Measurements from ENCODE around the gene OR4A16. TPM values are rescaled to one million over a fixed set of nuclear protein-coding genes. Genes with fewer than 3 reads are reported as not detected.

Gene OR4A16
- total and polyA plus RNA-seq, 4 donors, result not detected

DNA sequence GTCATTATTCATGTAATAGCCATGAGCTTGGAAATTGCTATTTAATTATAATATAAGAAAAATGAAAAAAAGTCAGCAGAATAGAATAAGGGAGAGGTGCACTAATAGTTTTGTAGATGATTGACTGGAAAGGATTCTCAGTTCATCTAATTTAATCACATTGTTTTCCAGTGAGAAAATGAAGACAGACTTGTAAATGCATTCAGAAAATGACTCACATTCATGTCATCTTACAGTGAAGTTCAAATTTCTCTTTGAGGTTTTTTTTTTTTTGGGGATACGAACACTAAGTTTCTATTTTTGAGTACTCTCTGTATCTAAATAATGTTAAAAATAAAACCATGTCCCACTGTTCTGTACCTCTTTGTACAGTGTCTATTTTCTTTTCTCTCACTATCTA lies 18.5 kb upstream of the OR4A16 start:
- H3K9me3 ChIP-seq (ENCODE audit: control insufficient read depth in 4 of 4, low read length in 3 of 4), result no peaks in the 10 kb centered on the region
- H3K36me3 ChIP-seq (ENCODE audit: control insufficient read depth in 4 of 4, insufficient read depth in 3 of 4, low read depth in 1 of 4, low read length in 3 of 4), result no peaks in the 10 kb centered on the region
- H3K4me1 ChIP-seq (ENCODE audit: control insufficient read depth in 4 of 4, insufficient read depth in 4 of 4, low read length in 3 of 4), result no peaks in the 10 kb centered on the region
- 77% methylated on average over 1 of the region's 1 CpG for WGBS
- no peak overlapping the region for H3K27ac ChIP-seq (ENCODE audit: low read depth in 1 of 2, low read length in 2 of 2)
- TF ChIP-seq ZBTB33 (IDR thresholded peaks at IDR 0.05), result no peak
- TF ChIP-seq RAD21 (IDR thresholded peaks at IDR 0.05), result no peak
- TF ChIP-seq HNF4A (conservative IDR thresholded peaks at IDR 0.05), result no peak
- no peak for TF ChIP-seq JUND (IDR thresholded peaks at IDR 0.05)
- TF ChIP-seq MAX (IDR thresholded peaks at IDR 0.05), result no peak
- no peak for TF ChIP-seq GABPA (IDR thresholded peaks at IDR 0.05 in 1 of 2, conservative IDR thresholded peaks at IDR 0.05 in 1 of 2)
- TF ChIP-seq EGR1 (IDR thresholded peaks at IDR 0.05; ENCODE audit: low read depth in 2 of 2), result no peak
- TF ChIP-seq FOXA2 (IDR thresholded peaks at IDR 0.05), result no peak
- TF ChIP-seq FOXA1 (IDR thresholded peaks at IDR 0.05), result no peak
- no peak for TF ChIP-seq SP1 (IDR thresholded peaks at IDR 0.05)
- no peak for TF ChIP-seq HNF4G (IDR thresholded peaks at IDR 0.05)
- no peak for TF ChIP-seq ATF3 (IDR thresholded peaks at IDR 0.05)
- TF ChIP-seq RXRA (IDR thresholded peaks at IDR 0.05), result no peak
- TF ChIP-seq NR2F2 (IDR thresholded peaks at IDR 0.05), result no peak
- no peak overlapping the region for H3K9ac ChIP-seq (ENCODE audit: low read depth in 1 of 2, low read length in 2 of 2)
- no peak overlapping the region for H3K4me3 ChIP-seq (ENCODE audit: low read depth in 1 of 3, low read length in 3 of 3)
- no peak for DNase-seq (ENCODE audit: low spot score)
- H3K27me3 ChIP-seq (ENCODE audit: control insufficient read depth in 4 of 4, insufficient read depth in 4 of 4, low read length in 3 of 4), result no peaks in the 10 kb centered on the region

GRCh38 chr11:55345306-55345705 lies 2.3 kb downstream of the OR4A16 start:
- TF ChIP-seq NR2F2 (IDR thresholded peaks at IDR 0.05), result no peak
- no peak for TF ChIP-seq EGR1 (IDR thresholded peaks at IDR 0.05; ENCODE audit: low read depth in 2 of 2)
- no peak for TF ChIP-seq FOXA1 (IDR thresholded peaks at IDR 0.05)
- no peak for TF ChIP-seq ATF3 (IDR thresholded peaks at IDR 0.05)
- no peak for TF ChIP-seq FOXA2 (IDR thresholded peaks at IDR 0.05)
- no peak for TF ChIP-seq YY1 (IDR thresholded peaks at IDR 0.05)
- TF ChIP-seq SP1 (IDR thresholded peaks at IDR 0.05), result no peak
- no peak for TF ChIP-seq RAD21 (IDR thresholded peaks at IDR 0.05)
- TF ChIP-seq TAF1 (conservative IDR thresholded peaks at IDR 0.05), result no peak
- TF ChIP-seq GABPA (IDR thresholded peaks at IDR 0.05 in 1 of 2, conservative IDR thresholded peaks at IDR 0.05 in 1 of 2), result no peak
- no peak for TF ChIP-seq HNF4A (conservative IDR thresholded peaks at IDR 0.05)
- TF ChIP-seq JUND (IDR thresholded peaks at IDR 0.05), result no peak
- TF ChIP-seq ZBTB33 (IDR thresholded peaks at IDR 0.05), result no peak
- no peak for TF ChIP-seq HNF4G (IDR thresholded peaks at IDR 0.05)
- TF ChIP-seq, protein P1, sequence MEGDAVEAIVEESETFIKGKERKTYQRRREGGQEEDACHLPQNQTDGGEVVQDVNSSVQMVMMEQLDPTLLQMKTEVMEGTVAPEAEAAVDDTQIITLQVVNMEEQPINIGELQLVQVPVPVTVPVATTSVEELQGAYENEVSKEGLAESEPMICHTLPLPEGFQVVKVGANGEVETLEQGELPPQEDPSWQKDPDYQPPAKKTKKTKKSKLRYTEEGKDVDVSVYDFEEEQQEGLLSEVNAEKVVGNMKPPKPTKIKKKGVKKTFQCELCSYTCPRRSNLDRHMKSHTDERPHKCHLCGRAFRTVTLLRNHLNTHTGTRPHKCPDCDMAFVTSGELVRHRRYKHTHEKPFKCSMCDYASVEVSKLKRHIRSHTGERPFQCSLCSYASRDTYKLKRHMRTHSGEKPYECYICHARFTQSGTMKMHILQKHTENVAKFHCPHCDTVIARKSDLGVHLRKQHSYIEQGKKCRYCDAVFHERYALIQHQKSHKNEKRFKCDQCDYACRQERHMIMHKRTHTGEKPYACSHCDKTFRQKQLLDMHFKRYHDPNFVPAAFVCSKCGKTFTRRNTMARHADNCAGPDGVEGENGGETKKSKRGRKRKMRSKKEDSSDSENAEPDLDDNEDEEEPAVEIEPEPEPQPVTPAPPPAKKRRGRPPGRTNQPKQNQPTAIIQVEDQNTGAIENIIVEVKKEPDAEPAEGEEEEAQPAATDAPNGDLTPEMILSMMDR (IDR thresholded peaks at IDR 0.05; ENCODE audit: low read depth, low read length, missing input control), result no peak
- no peak for TF ChIP-seq MAX (IDR thresholded peaks at IDR 0.05)
- DNase-seq (ENCODE audit: low spot score), result no peak
- WGBS, result 81% methylated on average over 1 of the region's 1 CpG
- Histone ChIP-seq H3K9me3 (ENCODE audit: control insufficient read depth in 4 of 4, low read length in 3 of 4) (no peaks in the 10 kb centered on the region), H3K27me3 (ENCODE audit: control insufficient read depth in 4 of 4, insufficient read depth in 4 of 4, low read length in 3 of 4) (no peaks in the 10 kb centered on the region), H3K4me1 (ENCODE audit: control insufficient read depth in 4 of 4, insufficient read depth in 4 of 4, low read length in 3 of 4) (no peaks in the 10 kb centered on the region), H3K27ac (ENCODE audit: low read depth in 1 of 2, low read length in 2 of 2) (no peak overlapping the region), H3K9ac (ENCODE audit: low read depth in 1 of 2, low read length in 2 of 2) (no peak overlapping the region), H3K36me3 (ENCODE audit: control insufficient read depth in 4 of 4, insufficient read depth in 3 of 4, low read depth in 1 of 4, low read length in 3 of 4) (no peaks in the 10 kb centered on the region), H3K4me3 (ENCODE audit: low read depth in 1 of 3, low read length in 3 of 3) (no peak overlapping the region)
